Hepatocyte (in vitro differentiated cells): ENCODE measurements around the gene CAPN15. TPM values are rescaled to one million over a fixed set of nuclear protein-coding genes. Genes with fewer than 3 reads are reported as not detected.

ENCODE experiments used
- DNase-seq: peaks from one replicate; pipeline ENCODE4 v3.0.0-alpha.2; 2016; ENCODE audit warnings: low spot score
- H2AFZ ChIP-seq: fragments of 200-600 bp; sonication (generic); 2 replicates; pipeline ENCODE4 v1.6.0; 2016; ENCODE audit warnings: antibody characterized with exemption, mild to moderate bottlenecking
- H3K27ac ChIP-seq: fragments of 200-600 bp; sonication (generic); 2 replicates; pipeline ENCODE4 v1.5.1; 2016; ENCODE audit warnings: mild to moderate bottlenecking
- H3K27me3 ChIP-seq: fragments of 200-600 bp; sonication (generic); 2 replicates; pipeline ENCODE4 v1.6.1; 2016
- H3K36me3 ChIP-seq: fragments of 200-600 bp; sonication (generic); replicated peaks from 2 replicates; pipeline ENCODE4 v1.5.1; 2016; ENCODE audit warnings: low read depth; ENCODE audit not compliant: insufficient read depth
- H3K4me1 ChIP-seq: fragments of 200-600 bp; sonication (generic); 2 replicates; pipeline ENCODE4 v1.5.1; 2016; ENCODE audit warnings: mild to moderate bottlenecking, moderate library complexity; ENCODE audit not compliant: insufficient read depth
- H3K4me2 ChIP-seq: fragments of 200-600 bp; sonication (generic); 2 replicates; pipeline ENCODE4 v1.6.0; 2016
- H3K4me3 ChIP-seq: fragments of 200-600 bp; sonication (generic); 2 replicates; pipeline ENCODE4 v1.5.1; 2016; ENCODE audit warnings: mild to moderate bottlenecking
- H3K79me2 ChIP-seq: fragments of 200-600 bp; sonication (generic); 2 replicates; pipeline ENCODE4 v1.6.0; 2017; ENCODE audit warnings: mild to moderate bottlenecking
- H3K9me2 ChIP-seq: fragments of 200-600 bp; sonication (generic); replicated peaks from 2 replicates; pipeline ENCODE4 v1.6.0; 2017; ENCODE audit warnings: mild to moderate bottlenecking; ENCODE audit not compliant: insufficient read depth
- H3K9me3 ChIP-seq: fragments of 200-600 bp; sonication (generic); 2 replicates; pipeline ENCODE4 v1.5.1; 2016; ENCODE audit warnings: low read depth, mild to moderate bottlenecking
- H4K20me1 ChIP-seq: fragments of 200-600 bp; sonication (generic); 2 replicates; pipeline ENCODE4 v1.6.0; 2016; ENCODE audit warnings: mild to moderate bottlenecking; ENCODE audit not compliant: insufficient read depth, poor library complexity, severe bottlenecking
- EZH2 ChIP-seq: fragments of 200-600 bp; sonication (generic); IDR thresholded peaks from 2 replicates; pipeline ENCODE4 v1.6.1; 2016; ENCODE audit warnings: antibody characterized with exemption, mild to moderate bottlenecking, borderline replicate concordance
- EZH2phosphoT487 ChIP-seq: fragments of 200-600 bp; sonication (generic); IDR thresholded peaks from one replicate; pipeline ENCODE4 v1.6.1; 2018; ENCODE audit warnings: antibody characterized with exemption, mild to moderate bottlenecking, low read depth, moderate library complexity; ENCODE audit not compliant: unreplicated experiment, severe bottlenecking
- WGBS: methylation state at CpG from one replicate; pipeline ENCODE4 v1.1.6; 2016; ENCODE audit warnings: low lambda C conversion rate; ENCODE audit errors: missing lambda C conversion rate; 5-methylcytosine and 5-hydroxymethylcytosine counted together
- microRNA-seq: library from miRNA; unstranded; fragments of <30 nt; microRNA quantifications from one replicate; pipeline ENCODE4, GENCODE V29; 2017
- polyA plus RNA-seq: library from polyadenylated mRNA; unstranded; fragments of >200 nt; fragmentation: Nextera tagmentation; extraction: Ambion mirVana; gene quantifications from 2 replicates; pipeline ENCODE4 v1.2.1, GENCODE V29; 2016
- small RNA-seq: library from RNA; depleted of rRNA; stranded (forward); fragments of <200 nt; gene quantifications from one replicate; pipeline ENCODE3, GENCODE V24; 2014
- total RNA-seq: library from RNA; depleted of rRNA; stranded (reverse); fragments of >200 nt; gene quantifications from 2 replicates; pipeline ENCODE4 v1.2.3, GENCODE V29; 2014
- TF ChIP-seq, protein P1 (sequence below): fragments of 200-600 bp; sonication (generic); IDR thresholded peaks from 2 replicates; pipeline ENCODE4 v1.5.1; 2016; ENCODE audit warnings: antibody characterized with exemption, mild to moderate bottlenecking; ENCODE audit not compliant: poor library complexity

CAPN15 gene
- total and polyA plus RNA-seq, 2 experiments from 2014 or later: 41.7 to 42.7 TPM

- Histone ChIP-seq H4K20me1 (peaks cover 29% of the 10 kb centered on the region), H3K4me3 (no peak overlapping the region), H3K36me3 (no peaks in the 10 kb centered on the region), H3K9me3 (no peaks in the 10 kb centered on the region), H2AFZ (no peak overlapping the region), H3K9me2 (no peaks in the 10 kb centered on the region), H3K27ac (no peak overlapping the region), H3K79me2 (peaks cover 93% of the 10 kb centered on the region), H3K4me2 (no peak overlapping the region), H3K4me1 (peaks cover 13% of the 10 kb centered on the region), H3K27me3 (no peaks in the 10 kb centered on the region)
- 97% methylated on average over 38 of the region's 43 CpGs for WGBS
- DNase-seq: peak; percentile 37
- TF ChIP-seq, protein P1, sequence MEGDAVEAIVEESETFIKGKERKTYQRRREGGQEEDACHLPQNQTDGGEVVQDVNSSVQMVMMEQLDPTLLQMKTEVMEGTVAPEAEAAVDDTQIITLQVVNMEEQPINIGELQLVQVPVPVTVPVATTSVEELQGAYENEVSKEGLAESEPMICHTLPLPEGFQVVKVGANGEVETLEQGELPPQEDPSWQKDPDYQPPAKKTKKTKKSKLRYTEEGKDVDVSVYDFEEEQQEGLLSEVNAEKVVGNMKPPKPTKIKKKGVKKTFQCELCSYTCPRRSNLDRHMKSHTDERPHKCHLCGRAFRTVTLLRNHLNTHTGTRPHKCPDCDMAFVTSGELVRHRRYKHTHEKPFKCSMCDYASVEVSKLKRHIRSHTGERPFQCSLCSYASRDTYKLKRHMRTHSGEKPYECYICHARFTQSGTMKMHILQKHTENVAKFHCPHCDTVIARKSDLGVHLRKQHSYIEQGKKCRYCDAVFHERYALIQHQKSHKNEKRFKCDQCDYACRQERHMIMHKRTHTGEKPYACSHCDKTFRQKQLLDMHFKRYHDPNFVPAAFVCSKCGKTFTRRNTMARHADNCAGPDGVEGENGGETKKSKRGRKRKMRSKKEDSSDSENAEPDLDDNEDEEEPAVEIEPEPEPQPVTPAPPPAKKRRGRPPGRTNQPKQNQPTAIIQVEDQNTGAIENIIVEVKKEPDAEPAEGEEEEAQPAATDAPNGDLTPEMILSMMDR: no peak
- TF ChIP-seq EZH2 (no peak), EZH2phosphoT487 (no peak)
Observed at GRCh38 chr16:598823-599739, 71.6 kb downstream of the CAPN15 start.

DNA sequence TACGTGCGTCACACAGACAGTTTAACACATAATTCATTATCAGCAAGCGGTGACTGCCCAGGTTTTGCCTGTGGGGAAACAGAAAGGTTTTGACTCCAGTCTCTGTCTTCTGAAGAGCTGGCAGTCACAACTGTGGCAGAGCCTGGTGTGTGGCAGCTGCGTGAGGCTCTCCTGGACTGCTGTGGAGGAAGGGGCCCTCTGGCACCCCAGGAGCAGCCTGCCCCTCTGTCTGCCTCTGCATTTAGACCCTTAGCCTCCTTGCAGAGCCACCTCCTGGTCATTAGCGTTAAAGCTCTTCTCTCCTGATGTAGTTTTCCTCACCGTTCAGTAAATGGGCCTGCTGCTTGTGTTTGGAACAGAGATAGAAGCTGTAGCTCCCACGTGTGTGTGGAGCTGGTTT lies 73.3 kb downstream of the CAPN15 start:
- no peak overlapping the region for H3K27ac ChIP-seq
- WGBS: 60% methylated on average over 7 of the region's 7 CpGs
- no peak overlapping the region for H3K4me2 ChIP-seq
- no peaks in the 10 kb centered on the region for H3K36me3 ChIP-seq
- TF ChIP-seq EZH2: no peak
- TF ChIP-seq, protein P1: peak; percentile 26
- TF ChIP-seq EZH2phosphoT487: no peak
- H3K4me3 ChIP-seq: no peak overlapping the region
- peaks cover 25% of the 10 kb centered on the region for H4K20me1 ChIP-seq
- no peak overlapping the region for H2AFZ ChIP-seq
- H3K9me3 ChIP-seq: no peaks in the 10 kb centered on the region
- peak; percentile 19 for DNase-seq
- H3K27me3 ChIP-seq: no peaks in the 10 kb centered on the region
- no peaks in the 10 kb centered on the region for H3K4me1 ChIP-seq
- H3K9me2 ChIP-seq: no peaks in the 10 kb centered on the region
- H3K79me2 ChIP-seq: peaks cover 93% of the 10 kb centered on the region

- Histone ChIP-seq H3K36me3 (no peaks in the 10 kb centered on the region), H2AFZ (no peak overlapping the region), H3K4me1 (no peaks in the 10 kb centered on the region)
Observed at GRCh38 chr16:603933-604332, 76.4 kb downstream of the CAPN15 start.

More at GRCh38 chr16:603933-604332, 76.4 kb downstream of the CAPN15 start:
- Histone ChIP-seq H4K20me1 (peaks cover 20% of the 10 kb centered on the region), H3K27ac (no peak overlapping the region), H3K9me2 (no peaks in the 10 kb centered on the region), H3K27me3 (no peaks in the 10 kb centered on the region), H3K9me3 (no peaks in the 10 kb centered on the region), H3K4me2 (no peak overlapping the region), H3K79me2 (peaks cover 84% of the 10 kb centered on the region), H3K4me3 (no peak overlapping the region)
- 93% methylated on average over 5 of the region's 5 CpGs for WGBS
- DNase-seq: no peak
- TF ChIP-seq EZH2phosphoT487 (no peak), EZH2 (no peak)
- TF ChIP-seq, protein P1: no peak

Small RNAs within 50 kb of the gene (microRNA-seq; reads per million reads assigned to microRNA genes)
- 2.7 reads per million for gene MIR3176
- 2.7 reads per million for gene MIR5587

Small RNAs within 50 kb of the gene (small RNA-seq; reads per million reads assigned to genes)
- gene MIR3176: 0.40 reads per million, percentile 26 among the genes with 10 or more reads in this experiment
- 0.28 reads per million for gene MIR5587
- gene Z98883.1: not detected

Other genes with a start within 250 kb of the CAPN15 start
- gene ARHGDIG, start 247.1 kb upstream of the CAPN15 start, total RNA-seq: 0.48 TPM in 1 of 2 replicates, not detected in the other
- gene ARHGDIG, start 247.1 kb upstream of the CAPN15 start, polyA plus RNA-seq: 1.0 and 1.1 TPM in 2 replicates
- 0.08 TPM in 1 of 2 replicates, not detected in the other for gene PDIA2, start 244.5 kb upstream of the CAPN15 start, total RNA-seq
- gene PDIA2, start 244.5 kb upstream of the CAPN15 start, polyA plus RNA-seq: 0.47 and 1.0 TPM in 2 replicates
- gene AXIN1, start 175.0 kb upstream of the CAPN15 start, total RNA-seq: 22.5 and 27.2 TPM in 2 replicates
- 16.1 and 22.5 TPM in 2 replicates for gene AXIN1, start 175.0 kb upstream of the CAPN15 start, polyA plus RNA-seq
- gene MRPL28, start 157.2 kb upstream of the CAPN15 start, total RNA-seq: 80.0 and 88.1 TPM in 2 replicates
- gene MRPL28, start 157.2 kb upstream of the CAPN15 start, polyA plus RNA-seq: 126 and 144 TPM in 2 replicates
- gene PGAP6, start 145.7 kb upstream of the CAPN15 start, total RNA-seq: 130 and 133 TPM in 2 replicates
- gene PGAP6, start 145.7 kb upstream of the CAPN15 start, polyA plus RNA-seq: 205 and 229 TPM in 2 replicates
- 168 and 227 TPM in 2 replicates for gene NME4, start 130.5 kb upstream of the CAPN15 start, total RNA-seq
- 543 and 611 TPM in 2 replicates for gene NME4, start 130.5 kb upstream of the CAPN15 start, polyA plus RNA-seq
- gene DECR2, start 125.8 kb upstream of the CAPN15 start, total RNA-seq: 29.4 and 54.5 TPM in 2 replicates
- gene DECR2, start 125.8 kb upstream of the CAPN15 start, polyA plus RNA-seq: 80.5 and 107 TPM in 2 replicates
- gene RAB11FIP3, start 102.1 kb upstream of the CAPN15 start, total RNA-seq: 39.9 and 47.3 TPM in 2 replicates
- gene RAB11FIP3, start 102.1 kb upstream of the CAPN15 start, polyA plus RNA-seq: 72.8 and 81.0 TPM in 2 replicates
- gene PRR35, start 32.7 kb downstream of the CAPN15 start, total RNA-seq: not detected in 2 replicates
- not detected in 2 replicates for gene PRR35, start 32.7 kb downstream of the CAPN15 start, polyA plus RNA-seq
- 1.0 and 1.2 TPM in 2 replicates for gene NHLRC4, start 39.3 kb downstream of the CAPN15 start, total RNA-seq
- gene NHLRC4, start 39.3 kb downstream of the CAPN15 start, polyA plus RNA-seq: 0.25 and 1.7 TPM in 2 replicates
- gene PIGQ, start 42.3 kb downstream of the CAPN15 start, total RNA-seq: 26.7 and 30.0 TPM in 2 replicates
- gene PIGQ, start 42.3 kb downstream of the CAPN15 start, polyA plus RNA-seq: 58.6 and 64.6 TPM in 2 replicates
- gene RAB40C, start 62.4 kb downstream of the CAPN15 start, total RNA-seq: 28.4 and 30.2 TPM in 2 replicates
- gene RAB40C, start 62.4 kb downstream of the CAPN15 start, polyA plus RNA-seq: 30.8 and 32.7 TPM in 2 replicates
- gene WFIKKN1, start 103.3 kb downstream of the CAPN15 start, total RNA-seq: 0.24 and 0.43 TPM in 2 replicates
- gene WFIKKN1, start 103.3 kb downstream of the CAPN15 start, polyA plus RNA-seq: 0.88 and 2.1 TPM in 2 replicates
- gene METTL26, start 108.6 kb downstream of the CAPN15 start, total RNA-seq: 75.4 and 77.9 TPM in 2 replicates
- 151 and 155 TPM in 2 replicates for gene METTL26, start 108.6 kb downstream of the CAPN15 start, polyA plus RNA-seq
- gene MCRIP2, start 114.1 kb downstream of the CAPN15 start, total RNA-seq: 43.0 and 61.4 TPM in 2 replicates
- 95.2 and 100 TPM in 2 replicates for gene MCRIP2, start 114.1 kb downstream of the CAPN15 start, polyA plus RNA-seq
- gene WDR90, start 121.7 kb downstream of the CAPN15 start, total RNA-seq: 6.4 and 14.4 TPM in 2 replicates
- gene WDR90, start 121.7 kb downstream of the CAPN15 start, polyA plus RNA-seq: 25.1 and 30.3 TPM in 2 replicates
- gene RHOT2, start 140.4 kb downstream of the CAPN15 start, total RNA-seq: 41.8 and 63.2 TPM in 2 replicates
- 158 and 201 TPM in 2 replicates for gene RHOT2, start 140.4 kb downstream of the CAPN15 start, polyA plus RNA-seq
- gene RHBDL1, start 148.0 kb downstream of the CAPN15 start, total RNA-seq: 2.3 and 3.4 TPM in 2 replicates
- gene RHBDL1, start 148.0 kb downstream of the CAPN15 start, polyA plus RNA-seq: 4.2 and 8.1 TPM in 2 replicates
- gene STUB1, start 152.7 kb downstream of the CAPN15 start, total RNA-seq: 116 TPM in 2 replicates
- gene STUB1, start 152.7 kb downstream of the CAPN15 start, polyA plus RNA-seq: 231 and 249 TPM in 2 replicates
- gene JMJD8, start 156.6 kb downstream of the CAPN15 start, total RNA-seq: 44.3 and 47.8 TPM in 2 replicates
- gene JMJD8, start 156.6 kb downstream of the CAPN15 start, polyA plus RNA-seq: 83.4 and 84.3 TPM in 2 replicates
- gene WDR24, start 162.7 kb downstream of the CAPN15 start, total RNA-seq: 6.7 and 15.1 TPM in 2 replicates
- 22.2 and 24.0 TPM in 2 replicates for gene WDR24, start 162.7 kb downstream of the CAPN15 start, polyA plus RNA-seq
- gene FBXL16, start 178.1 kb downstream of the CAPN15 start, total RNA-seq: 0.07 and 0.28 TPM in 2 replicates
- 0.28 and 0.38 TPM in 2 replicates for gene FBXL16, start 178.1 kb downstream of the CAPN15 start, polyA plus RNA-seq
- gene METRN, start 187.4 kb downstream of the CAPN15 start, total RNA-seq: 8.3 and 22.7 TPM in 2 replicates
- 68.1 and 80.4 TPM in 2 replicates for gene METRN, start 187.4 kb downstream of the CAPN15 start, polyA plus RNA-seq
- gene ANTKMT, start 193.4 kb downstream of the CAPN15 start, total RNA-seq: 32.0 and 38.8 TPM in 2 replicates
- 81.0 and 81.8 TPM in 2 replicates for gene ANTKMT, start 193.4 kb downstream of the CAPN15 start, polyA plus RNA-seq
- 2.2 and 3.4 TPM in 2 replicates for gene CCDC78, start 198.7 kb downstream of the CAPN15 start, total RNA-seq
- gene CCDC78, start 198.7 kb downstream of the CAPN15 start, polyA plus RNA-seq: 5.8 and 6.8 TPM in 2 replicates
- gene HAGHL, start 199.4 kb downstream of the CAPN15 start, total RNA-seq: 14.5 and 15.5 TPM in 2 replicates
- 31.5 and 32.3 TPM in 2 replicates for gene HAGHL, start 199.4 kb downstream of the CAPN15 start, polyA plus RNA-seq
- 28.5 and 39.0 TPM in 2 replicates for gene CIAO3, start 213.3 kb downstream of the CAPN15 start, total RNA-seq
- 42.8 and 61.8 TPM in 2 replicates for gene CIAO3, start 213.3 kb downstream of the CAPN15 start, polyA plus RNA-seq
- gene MSLN, start 233.0 kb downstream of the CAPN15 start, total RNA-seq: 2.4 and 2.5 TPM in 2 replicates
- 5.6 and 8.0 TPM in 2 replicates for gene MSLN, start 233.0 kb downstream of the CAPN15 start, polyA plus RNA-seq